Measurements from ENCODE around the gene NFIB.

Gene NFIB

GRCh38 chr9:14311171-14311949 lies 2.6 kb downstream of the NFIB start:
- in situ Hi-C loops (cut with HindIII; ENCODE audit: low pct_ligation_motif_present, low pct_unique_long_range_greater_than_20kb, low sequenced_read_pairs) = no loop called here
- DNase-seq = no peak

- in situ Hi-C loops (cut with HindIII; ENCODE audit: low pct_ligation_motif_present, low pct_unique_long_range_greater_than_20kb, low sequenced_read_pairs) = no loop called here
- DNase-seq = no peak
Observed at GRCh38 chr9:14310311-14310710, 3.6 kb downstream of the NFIB start.

- DNase-seq = peak; percentile 87
- in situ Hi-C loops (cut with HindIII; ENCODE audit: low pct_ligation_motif_present, low pct_unique_long_range_greater_than_20kb, low sequenced_read_pairs) = no loop called here
Observed at GRCh38 chr9:14309403-14309802, 4.5 kb downstream of the NFIB start.

GRCh38 chr9:14308853-14309145 lies 5.1 kb downstream of the NFIB start:
- peak; percentile 29 for DNase-seq
- in situ Hi-C loops (cut with HindIII; ENCODE audit: low pct_ligation_motif_present, low pct_unique_long_range_greater_than_20kb, low sequenced_read_pairs) = no loop called here

GRCh38 chr9:14307989-14308852 lies 5.7 kb downstream of the NFIB start:
- in situ Hi-C loops (cut with HindIII; ENCODE audit: low pct_ligation_motif_present, low pct_unique_long_range_greater_than_20kb, low sequenced_read_pairs) = no loop called here
- DNase-seq = peak; percentile 58

- in situ Hi-C loops (cut with HindIII; ENCODE audit: low pct_ligation_motif_present, low pct_unique_long_range_greater_than_20kb, low sequenced_read_pairs) = no loop called here
- DNase-seq = peak; percentile 53
Observed at GRCh38 chr9:14306672-14307660, 7.0 kb downstream of the NFIB start.

GRCh38 chr9:14306188-14306587 lies 7.8 kb downstream of the NFIB start:
- DNase-seq = no peak
- in situ Hi-C loops (cut with HindIII; ENCODE audit: low pct_ligation_motif_present, low pct_unique_long_range_greater_than_20kb, low sequenced_read_pairs) = no loop called here

- no peak for DNase-seq
- in situ Hi-C loops (cut with HindIII; ENCODE audit: low pct_ligation_motif_present, low pct_unique_long_range_greater_than_20kb, low sequenced_read_pairs) = no loop called here
Observed at GRCh38 chr9:14304259-14304658, 9.7 kb downstream of the NFIB start.

GRCh38 chr9:14303521-14303920 lies 10.4 kb downstream of the NFIB start:
- in situ Hi-C loops (cut with HindIII; ENCODE audit: low pct_ligation_motif_present, low pct_unique_long_range_greater_than_20kb, low sequenced_read_pairs) = no loop called here
- DNase-seq = no peak

GRCh38 chr9:14303100-14303499 lies 10.8 kb downstream of the NFIB start:
- no peak for DNase-seq
- in situ Hi-C loops (cut with HindIII; ENCODE audit: low pct_ligation_motif_present, low pct_unique_long_range_greater_than_20kb, low sequenced_read_pairs) = no loop called here

- in situ Hi-C loops (cut with HindIII; ENCODE audit: low pct_ligation_motif_present, low pct_unique_long_range_greater_than_20kb, low sequenced_read_pairs) = no loop called here
- DNase-seq = peak; percentile 35
Observed at GRCh38 chr9:14302405-14302804, 11.5 kb downstream of the NFIB start.

GRCh38 chr9:14301583-14302021 lies 12.3 kb downstream of the NFIB start:
- in situ Hi-C loops (cut with HindIII; ENCODE audit: low pct_ligation_motif_present, low pct_unique_long_range_greater_than_20kb, low sequenced_read_pairs) = no loop called here
- DNase-seq = no peak

- in situ Hi-C loops (cut with HindIII; ENCODE audit: low pct_ligation_motif_present, low pct_unique_long_range_greater_than_20kb, low sequenced_read_pairs) = no loop called here
- DNase-seq = no peak
Observed at GRCh38 chr9:14301006-14301405, 12.9 kb downstream of the NFIB start.

GRCh38 chr9:14300588-14300987 lies 13.4 kb downstream of the NFIB start:
- in situ Hi-C loops (cut with HindIII; ENCODE audit: low pct_ligation_motif_present, low pct_unique_long_range_greater_than_20kb, low sequenced_read_pairs) = no loop called here
- DNase-seq = peak; percentile 25

- DNase-seq = no peak
- in situ Hi-C loops (cut with HindIII; ENCODE audit: low pct_ligation_motif_present, low pct_unique_long_range_greater_than_20kb, low sequenced_read_pairs) = no loop called here
Observed at GRCh38 chr9:14300040-14300439, 13.9 kb downstream of the NFIB start.

GRCh38 chr9:14298601-14299022 lies 15.3 kb downstream of the NFIB start:
- in situ Hi-C loops (cut with HindIII; ENCODE audit: low pct_ligation_motif_present, low pct_unique_long_range_greater_than_20kb, low sequenced_read_pairs) = no loop called here
- no peak for DNase-seq

GRCh38 chr9:14296495-14297113 lies 17.3 kb downstream of the NFIB start:
- DNase-seq = no peak
- in situ Hi-C loops (cut with HindIII; ENCODE audit: low pct_ligation_motif_present, low pct_unique_long_range_greater_than_20kb, low sequenced_read_pairs) = no loop called here

GRCh38 chr9:14294659-14295058 lies 19.3 kb downstream of the NFIB start:
- in situ Hi-C loops (cut with HindIII; ENCODE audit: low pct_ligation_motif_present, low pct_unique_long_range_greater_than_20kb, low sequenced_read_pairs) = no loop called here

More at GRCh38 chr9:14294659-14295058, 19.3 kb downstream of the NFIB start:
- DNase-seq = no peak

All from ACHN (cell line).